ENCODE results near the gene MPRIP.

MPRIP gene

DNA sequence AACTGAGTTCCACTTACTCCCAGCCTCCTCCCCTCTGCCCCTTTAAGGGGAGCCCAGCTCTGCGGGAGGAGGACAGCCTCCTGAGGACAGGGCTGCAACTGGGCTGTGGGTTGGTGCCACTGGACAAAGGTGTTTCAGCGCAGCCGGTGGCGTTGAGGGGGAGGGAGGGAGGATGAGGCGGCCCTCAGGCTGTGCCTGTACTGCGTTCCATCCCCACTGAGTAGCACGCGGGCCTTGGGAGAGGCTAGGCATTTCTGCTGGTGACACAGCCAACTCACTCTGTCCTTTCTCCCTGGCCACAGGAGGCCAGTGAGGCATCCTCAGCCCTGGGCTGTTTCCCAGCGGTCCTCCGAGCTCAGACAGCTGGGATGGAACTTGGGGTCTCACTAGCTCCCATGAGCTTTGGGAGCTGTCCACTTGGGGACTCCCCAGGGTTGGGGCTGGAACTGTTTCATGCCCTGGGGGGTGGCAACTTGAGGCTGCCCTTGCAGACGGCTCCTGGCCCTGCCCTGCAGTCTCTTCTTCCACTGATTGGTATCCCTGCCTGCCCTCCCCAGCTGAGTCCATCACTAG is 70.5 kb downstream of the MPRIP start:
- Histone ChIP-seq H3K27me3 (ENCODE audit: insufficient read depth, low read length) (no peaks in the 10 kb centered on the region), H3K4me1 (ENCODE audit: insufficient read depth, low read length) (peaks cover 3% of the 10 kb centered on the region; the same call in 1 of the 2 replicates), H3K4me3 (ENCODE audit: low read length) (no peak overlapping the region), H3K27ac (ENCODE audit: low read length) (no peak overlapping the region), H3K9me3 (ENCODE audit: insufficient read depth, low read depth, low read length) (no peaks in the 10 kb centered on the region), H3K9ac (ENCODE audit: low read depth, low read length) (no peak overlapping the region), H3K36me3 (ENCODE audit: insufficient read depth, low read depth, low read length) (no peaks in the 10 kb centered on the region)

DNA sequence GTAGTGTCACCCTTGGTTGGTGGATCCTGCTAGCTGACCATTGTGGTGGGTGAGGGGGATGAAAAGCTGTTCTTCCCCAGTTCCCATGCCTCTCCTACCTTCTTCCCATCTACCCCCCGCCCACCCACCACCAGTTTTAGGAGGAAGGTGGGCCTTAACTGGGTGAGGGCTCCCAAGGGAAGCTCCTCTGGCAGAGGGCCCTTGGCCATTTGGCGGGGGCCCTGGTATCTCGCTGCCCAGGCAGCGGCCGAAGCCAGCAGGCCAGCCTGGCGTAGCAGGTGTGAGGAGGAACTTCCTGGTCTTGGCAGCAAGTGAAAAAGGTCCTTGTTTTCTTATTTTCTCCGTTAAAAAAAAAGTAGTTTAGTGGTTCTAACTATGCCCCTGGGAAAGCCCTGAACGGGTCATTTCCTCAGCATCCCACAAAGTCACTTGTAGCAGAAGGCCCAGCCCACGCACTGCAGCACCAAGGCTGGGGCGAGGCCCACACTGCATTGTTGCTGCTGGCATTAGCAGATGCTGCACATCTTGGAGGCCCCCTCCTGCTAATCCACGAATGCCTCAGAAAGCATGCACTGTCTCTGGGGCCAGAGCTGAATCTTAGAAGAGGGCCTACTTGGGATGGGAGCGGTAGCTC is 72.5 kb downstream of the MPRIP start:
- Histone ChIP-seq H3K36me3 (ENCODE audit: insufficient read depth, low read depth, low read length) (no peaks in the 10 kb centered on the region), H3K4me1 (ENCODE audit: insufficient read depth, low read length) (no peaks in the 10 kb centered on the region), H3K27ac (ENCODE audit: low read length) (no peak overlapping the region), H3K9me3 (ENCODE audit: insufficient read depth, low read depth, low read length) (no peaks in the 10 kb centered on the region), H3K4me3 (ENCODE audit: low read length) (no peak overlapping the region), H3K9ac (ENCODE audit: low read depth, low read length) (no peak overlapping the region), H3K27me3 (ENCODE audit: insufficient read depth, low read length) (no peaks in the 10 kb centered on the region)

- Histone ChIP-seq H3K36me3 (ENCODE audit: insufficient read depth, low read depth, low read length) (no peaks in the 10 kb centered on the region), H3K27ac (ENCODE audit: low read length) (no peak overlapping the region), H3K4me1 (ENCODE audit: insufficient read depth, low read length) (no peaks in the 10 kb centered on the region)
Observed at GRCh38 chr17:17115620-17116019, 73.4 kb downstream of the MPRIP start.

GRCh38 chr17:17116406-17116805 is 74.1 kb downstream of the MPRIP start:
- Histone ChIP-seq H3K36me3 (ENCODE audit: insufficient read depth, low read depth, low read length) (no peaks in the 10 kb centered on the region), H3K27me3 (ENCODE audit: insufficient read depth, low read length) (no peaks in the 10 kb centered on the region), H3K9me3 (ENCODE audit: insufficient read depth, low read depth, low read length) (no peaks in the 10 kb centered on the region), H3K27ac (ENCODE audit: low read length) (no peak overlapping the region), H3K9ac (ENCODE audit: low read depth, low read length) (no peak overlapping the region), H3K4me1 (ENCODE audit: insufficient read depth, low read length) (no peaks in the 10 kb centered on the region), H3K4me3 (ENCODE audit: low read length) (no peak overlapping the region)

More at GRCh38 chr17:17115620-17116019, 73.4 kb downstream of the MPRIP start:
- H3K9me3 ChIP-seq (ENCODE audit: insufficient read depth, low read depth, low read length), result no peaks in the 10 kb centered on the region
- no peak overlapping the region for H3K9ac ChIP-seq (ENCODE audit: low read depth, low read length)
- no peak overlapping the region for H3K4me3 ChIP-seq (ENCODE audit: low read length)
- no peaks in the 10 kb centered on the region for H3K27me3 ChIP-seq (ENCODE audit: insufficient read depth, low read length)

DNA sequence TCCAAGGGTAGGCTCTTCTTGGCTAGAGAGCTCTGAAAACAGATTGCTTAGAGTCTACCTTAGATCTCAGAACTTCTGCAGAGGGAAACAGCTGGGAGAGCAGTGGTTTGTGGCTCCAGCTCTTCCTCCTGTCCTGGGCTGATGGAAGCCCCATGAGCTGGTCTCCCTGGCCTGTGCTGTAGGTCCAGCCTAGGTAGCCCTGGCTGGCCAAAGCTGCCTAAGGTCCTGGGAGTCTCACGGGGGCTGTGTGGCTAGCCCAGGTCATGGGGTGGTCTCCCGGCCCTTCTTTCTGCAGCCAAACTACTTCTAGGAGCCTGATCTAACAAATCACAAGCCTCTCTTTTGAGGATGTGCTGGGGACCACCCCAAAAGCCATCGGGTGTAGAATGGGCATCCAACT is 75.7 kb downstream of the MPRIP start:
- Histone ChIP-seq H3K4me1 (ENCODE audit: insufficient read depth, low read length) (no peaks in the 10 kb centered on the region), H3K27ac (ENCODE audit: low read length) (no peak overlapping the region), H3K27me3 (ENCODE audit: insufficient read depth, low read length) (no peaks in the 10 kb centered on the region), H3K9me3 (ENCODE audit: insufficient read depth, low read depth, low read length) (no peaks in the 10 kb centered on the region), H3K4me3 (ENCODE audit: low read length) (no peak overlapping the region), H3K36me3 (ENCODE audit: insufficient read depth, low read depth, low read length) (no peaks in the 10 kb centered on the region), H3K9ac (ENCODE audit: low read depth, low read length) (no peak overlapping the region)

DNA sequence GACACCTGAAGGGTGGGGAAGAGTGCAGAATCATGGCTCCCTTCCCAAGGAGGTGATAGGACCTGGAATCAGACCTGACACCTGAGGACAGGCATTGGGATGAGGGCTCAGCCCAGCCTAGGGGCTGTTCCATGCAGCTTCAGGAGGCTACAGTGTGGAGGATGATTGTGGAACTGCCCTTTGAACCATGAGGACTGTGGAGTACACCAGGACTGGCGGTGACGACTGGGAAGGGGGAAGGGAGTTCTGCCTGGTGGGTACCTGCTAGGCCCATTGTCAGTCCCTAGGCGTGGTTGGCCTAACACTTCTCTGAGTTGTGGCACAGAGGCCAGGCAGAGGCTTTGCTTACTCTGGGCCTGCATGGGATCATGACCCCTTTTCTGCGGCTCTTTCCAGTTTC is 76.1 kb downstream of the MPRIP start:
- Histone ChIP-seq H3K9ac (ENCODE audit: low read depth, low read length) (no peak overlapping the region), H3K9me3 (ENCODE audit: insufficient read depth, low read depth, low read length) (no peaks in the 10 kb centered on the region), H3K4me1 (ENCODE audit: insufficient read depth, low read length) (no peaks in the 10 kb centered on the region), H3K36me3 (ENCODE audit: insufficient read depth, low read depth, low read length) (no peaks in the 10 kb centered on the region), H3K4me3 (ENCODE audit: low read length) (no peak overlapping the region), H3K27ac (ENCODE audit: low read length) (no peak overlapping the region), H3K27me3 (ENCODE audit: insufficient read depth, low read length) (no peaks in the 10 kb centered on the region)

GRCh38 chr17:17119106-17119505 is 76.8 kb downstream of the MPRIP start:
- Histone ChIP-seq H3K4me1 (ENCODE audit: insufficient read depth, low read length) (no peaks in the 10 kb centered on the region), H3K27me3 (ENCODE audit: insufficient read depth, low read length) (no peaks in the 10 kb centered on the region), H3K36me3 (ENCODE audit: insufficient read depth, low read depth, low read length) (no peaks in the 10 kb centered on the region), H3K4me3 (ENCODE audit: low read length) (no peak overlapping the region), H3K9ac (ENCODE audit: low read depth, low read length) (no peak overlapping the region), H3K27ac (ENCODE audit: low read length) (no peak overlapping the region), H3K9me3 (ENCODE audit: insufficient read depth, low read depth, low read length) (no peaks in the 10 kb centered on the region)

GRCh38 chr17:17119533-17119932 is 77.3 kb downstream of the MPRIP start:
- Histone ChIP-seq H3K9ac (ENCODE audit: low read depth, low read length) (no peak overlapping the region), H3K36me3 (ENCODE audit: insufficient read depth, low read depth, low read length) (no peaks in the 10 kb centered on the region), H3K4me3 (ENCODE audit: low read length) (no peak overlapping the region), H3K27ac (ENCODE audit: low read length) (no peak overlapping the region), H3K27me3 (ENCODE audit: insufficient read depth, low read length) (no peaks in the 10 kb centered on the region), H3K9me3 (ENCODE audit: insufficient read depth, low read depth, low read length) (no peaks in the 10 kb centered on the region), H3K4me1 (ENCODE audit: insufficient read depth, low read length) (no peaks in the 10 kb centered on the region)

- no peak overlapping the region for H3K27ac ChIP-seq (ENCODE audit: low read length)
Observed at GRCh38 chr17:17120294-17120693, 78.0 kb downstream of the MPRIP start.

DNA sequence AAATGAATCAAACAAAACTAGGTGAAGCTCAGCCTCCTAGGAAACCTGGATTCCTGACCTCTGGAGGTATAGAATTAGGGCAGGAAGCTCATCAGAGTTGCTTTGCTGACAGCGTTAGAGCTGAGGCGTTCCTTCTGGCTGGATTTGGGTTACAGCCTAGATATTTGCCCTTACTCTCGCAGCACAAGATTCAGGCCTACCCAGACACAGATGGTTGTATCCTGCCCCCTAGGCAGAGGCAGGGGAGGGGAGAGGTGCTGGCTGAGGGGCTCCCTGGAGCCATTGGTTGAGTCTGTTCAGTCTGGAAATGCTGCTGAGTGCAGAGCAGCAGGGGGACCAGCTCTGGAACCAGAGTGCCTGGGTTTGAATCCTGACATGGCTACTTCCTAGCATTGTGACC is 78.4 kb downstream of the MPRIP start:
- Histone ChIP-seq H3K27ac (ENCODE audit: low read length) (no peak overlapping the region), H3K4me3 (ENCODE audit: low read length) (no peak overlapping the region), H3K9me3 (ENCODE audit: insufficient read depth, low read depth, low read length) (no peaks in the 10 kb centered on the region), H3K36me3 (ENCODE audit: insufficient read depth, low read depth, low read length) (no peaks in the 10 kb centered on the region), H3K27me3 (ENCODE audit: insufficient read depth, low read length) (no peaks in the 10 kb centered on the region), H3K4me1 (ENCODE audit: insufficient read depth, low read length) (no peaks in the 10 kb centered on the region), H3K9ac (ENCODE audit: low read depth, low read length) (no peak overlapping the region)

More at GRCh38 chr17:17120294-17120693, 78.0 kb downstream of the MPRIP start:
- Histone ChIP-seq H3K9me3 (ENCODE audit: insufficient read depth, low read depth, low read length) (no peaks in the 10 kb centered on the region), H3K27me3 (ENCODE audit: insufficient read depth, low read length) (no peaks in the 10 kb centered on the region), H3K9ac (ENCODE audit: low read depth, low read length) (no peak overlapping the region), H3K4me3 (ENCODE audit: low read length) (no peak overlapping the region), H3K4me1 (ENCODE audit: insufficient read depth, low read length) (no peaks in the 10 kb centered on the region), H3K36me3 (ENCODE audit: insufficient read depth, low read depth, low read length) (no peaks in the 10 kb centered on the region)

- no peaks in the 10 kb centered on the region for H3K9me3 ChIP-seq (ENCODE audit: insufficient read depth, low read depth, low read length)
- no peak overlapping the region for H3K9ac ChIP-seq (ENCODE audit: low read depth, low read length)
- no peak overlapping the region for H3K4me3 ChIP-seq (ENCODE audit: low read length)
- H3K27me3 ChIP-seq (ENCODE audit: insufficient read depth, low read length), result no peaks in the 10 kb centered on the region
- no peaks in the 10 kb centered on the region for H3K4me1 ChIP-seq (ENCODE audit: insufficient read depth, low read length)
- H3K27ac ChIP-seq (ENCODE audit: low read length), result no peak overlapping the region
- H3K36me3 ChIP-seq (ENCODE audit: insufficient read depth, low read depth, low read length), result no peaks in the 10 kb centered on the region
Observed at GRCh38 chr17:17121162-17121561, 78.9 kb downstream of the MPRIP start.

- Histone ChIP-seq H3K9me3 (ENCODE audit: insufficient read depth, low read depth, low read length) (no peaks in the 10 kb centered on the region), H3K27me3 (ENCODE audit: insufficient read depth, low read length) (no peaks in the 10 kb centered on the region), H3K27ac (ENCODE audit: low read length) (no peak overlapping the region), H3K4me1 (ENCODE audit: insufficient read depth, low read length) (no peaks in the 10 kb centered on the region), H3K36me3 (ENCODE audit: insufficient read depth, low read depth, low read length) (no peaks in the 10 kb centered on the region), H3K4me3 (ENCODE audit: low read length) (no peak overlapping the region), H3K9ac (ENCODE audit: low read depth, low read length) (no peak overlapping the region)
Observed at GRCh38 chr17:17122781-17123483, 80.7 kb downstream of the MPRIP start.
